H1 (cell line): ENCODE measurements around the gene ANGPTL4. TPM values are rescaled to one million over a fixed set of nuclear protein-coding genes. Genes with fewer than 3 reads are reported as not detected.
A peak's percentile ranks its signal among the peaks of the same experiment; 100 is the strongest.

Experiments used
- BACH1 ChIP-seq: IDR thresholded peaks from 2 replicates; pipeline ENCODE4 v1.6.1; 2012; ENCODE audit warnings: low read length, improper control_type of control experiment
- CBX8 ChIP-seq: fragments of 300-800, 300-1000 bp; sonication (generic); IDR thresholded peaks from 2 replicates; pipeline ENCODE4 v1.7.1; 2016; ENCODE audit warnings: low read depth, low read length, borderline replicate concordance
- CHD2 ChIP-seq: IDR thresholded peaks from 2 replicates; pipeline ENCODE4 v1.6.1; 2012; ENCODE audit warnings: low read length, improper control_type of control experiment
- CREB1 ChIP-seq: IDR thresholded peaks from 2 replicates; pipeline ENCODE4 v1.6.1; 2012; ENCODE audit warnings: inconsistent platforms
- GABPA ChIP-seq: IDR thresholded peaks from 2 replicates; pipeline ENCODE4 v1.6.1; 2011; ENCODE audit warnings: mild to moderate bottlenecking, low read length, moderate library complexity, borderline replicate concordance; ENCODE audit not compliant: insufficient read depth
- KDM4A ChIP-seq: IDR thresholded peaks from one replicate; pipeline ENCODE4 v1.7.1; 2012; ENCODE audit warnings: low read depth, mild to moderate bottlenecking, moderate library complexity, low read length, inconsistent platforms; ENCODE audit not compliant: severe bottlenecking
- PHF8 ChIP-seq: fragments of 200-600 bp; sonication (generic); conservative IDR thresholded peaks from 2 replicates; pipeline ENCODE4 v1.7.1; 2012; ENCODE audit warnings: low read depth, mild to moderate bottlenecking, inconsistent platforms, low read length, moderate library complexity
- SP2 ChIP-seq: IDR thresholded peaks from 2 replicates; pipeline ENCODE4 v1.6.1; 2012; ENCODE audit warnings: mild to moderate bottlenecking, low read length, inconsistent platforms
- SP4 ChIP-seq: IDR thresholded peaks from 2 replicates; pipeline ENCODE4 v1.6.1; 2012; ENCODE audit warnings: low read length, inconsistent platforms
- TBP ChIP-seq: IDR thresholded peaks from 2 replicates; pipeline ENCODE4 v1.6.1; 2011; ENCODE audit warnings: low read depth, low read length, improper control_type of control experiment
- TEAD4 ChIP-seq: IDR thresholded peaks from 2 replicates; pipeline ENCODE4 v1.6.1; 2012; ENCODE audit warnings: low read depth, low read length, inconsistent platforms, mixed read lengths
- polyA plus RNA-seq, 7 experiments: library from polyadenylated mRNA; depleted of rRNA in 3 of 7; stranded (reverse) in 5 of 7; unstranded in 2 of 7; fragments of >200 nt in 5 of 7; fragments of 200-250 nt in 2 of 7; gene quantifications; 1 replicate in 5 of 7; 2 replicates in 1 of 7; 4 replicates in 1 of 7; pipeline versions ENCODE4 v1.2.1 to v1.2.3, GENCODE V29; 2011 to 2013; ENCODE audit warnings: missing spikeins in 2 of 7, mixed read lengths in 2 of 7
- total RNA-seq: library from RNA; stranded (reverse); fragmentation: NEBNext Ultra II Directional; extraction: Animal tissue kit (Norgen Biotek cat#: 25700); gene quantifications from 2 replicates; pipeline ENCODE4 v1.2.1, GENCODE V29; 2021
- TF ChIP-seq, protein P1 (sequence below): IDR thresholded peaks from 2 replicates; pipeline ENCODE4 v1.6.1; 2012; ENCODE audit warnings: inconsistent platforms

The ANGPTL4 gene
- total and polyA plus RNA-seq, 2 of the 8 experiments (the other 6 are each of a cell fraction or from before 2014, with no cell fraction given): 2.3 to 6.5 TPM

DNA sequence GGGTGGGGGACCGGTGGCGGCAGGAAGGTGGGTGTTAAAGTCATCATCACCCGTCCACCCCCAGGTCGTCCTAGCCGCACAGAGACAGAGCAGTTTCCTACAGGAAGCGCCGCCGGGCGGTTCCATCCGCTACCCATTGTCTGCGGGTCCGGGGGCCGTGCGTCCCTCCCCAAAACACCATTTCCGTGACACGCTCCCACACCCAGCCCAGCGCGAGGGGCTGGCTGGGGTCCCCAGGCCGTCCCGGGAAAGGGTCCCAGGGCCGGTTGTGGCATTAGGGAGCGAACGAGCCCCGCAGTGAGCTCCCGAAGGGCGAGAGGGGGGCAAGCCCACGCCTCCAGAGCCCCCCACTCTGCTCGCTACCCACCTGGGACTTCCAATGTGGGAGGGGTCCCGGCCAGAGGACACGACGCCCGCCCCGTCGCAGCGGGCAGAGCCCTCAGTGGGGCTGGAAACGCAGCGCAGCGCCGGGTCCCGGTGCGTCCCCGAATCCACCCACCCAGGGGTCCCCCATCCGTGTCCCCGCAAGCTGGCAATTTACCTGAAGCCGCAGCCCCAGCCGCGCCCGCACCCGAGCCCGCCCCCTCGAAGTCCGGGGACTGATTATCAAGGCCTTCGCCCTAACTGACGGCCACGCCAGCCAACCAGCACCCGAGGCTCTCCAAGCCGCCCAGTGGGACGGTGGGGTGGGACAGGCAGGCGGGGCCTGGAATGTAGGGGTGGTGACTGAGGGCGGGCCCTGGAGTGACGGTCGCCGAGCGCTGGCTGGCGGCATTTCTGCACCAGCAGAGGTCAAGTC, 21.1 kb upstream of the ANGPTL4 start, which contains the start of gene KANK3 (continued):
- TF ChIP-seq BACH1 (0 out of 2 replicates have a peak, but pooled peaks have one; percentile 3), CBX8 (no peak), SP4 (no peak), CREB1 (peak; percentile 50), SP2 (peak; percentile 67), TBP (peak; percentile 20; the same call in 1 of the 2 replicates), TEAD4 (peak; percentile 96), KDM4A (peak; percentile 97), GABPA (no peak), PHF8 (peak; percentile 49; the same call in 1 of the 2 replicates), CHD2 (peak; percentile 87)
- TF ChIP-seq, protein P1, sequence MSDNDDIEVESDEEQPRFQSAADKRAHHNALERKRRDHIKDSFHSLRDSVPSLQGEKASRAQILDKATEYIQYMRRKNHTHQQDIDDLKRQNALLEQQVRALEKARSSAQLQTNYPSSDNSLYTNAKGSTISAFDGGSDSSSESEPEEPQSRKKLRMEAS: no peak
